Renal cortex interstitium (tissue), 11 donors: ENCODE results near the gene SRRM4. TPM values are rescaled to one million over a fixed set of nuclear protein-coding genes. Genes with fewer than 3 reads are reported as not detected.
"Not testable (repeated sequence)": the region's sequence is repeated elsewhere in the genome, so short reads cannot be mapped to it uniquely, and the experiment has no call there.

ENCODE experiments used
- DNase-seq, 11 donors: peaks; one replicate each; pipeline ENCODE4 v3.0.0-alpha.2; 2013; ENCODE audit warnings: low read depth in 9 of 11, low spot score in 4 of 11; ENCODE audit errors: extremely low read depth in 1 of 11
- polyA plus RNA-seq, 3 donors: library from polyadenylated mRNA; unstranded; fragments of 120-200 nt; gene quantifications; one replicate each; pipeline ENCODE4 v1.2.1, GENCODE V29; 2013; ENCODE audit not compliant: insufficient read length in 3 of 3

Gene SRRM4
- polyA plus RNA-seq, 3 donors = 0.03 to 0.05 (median 0.03) TPM

DNA sequence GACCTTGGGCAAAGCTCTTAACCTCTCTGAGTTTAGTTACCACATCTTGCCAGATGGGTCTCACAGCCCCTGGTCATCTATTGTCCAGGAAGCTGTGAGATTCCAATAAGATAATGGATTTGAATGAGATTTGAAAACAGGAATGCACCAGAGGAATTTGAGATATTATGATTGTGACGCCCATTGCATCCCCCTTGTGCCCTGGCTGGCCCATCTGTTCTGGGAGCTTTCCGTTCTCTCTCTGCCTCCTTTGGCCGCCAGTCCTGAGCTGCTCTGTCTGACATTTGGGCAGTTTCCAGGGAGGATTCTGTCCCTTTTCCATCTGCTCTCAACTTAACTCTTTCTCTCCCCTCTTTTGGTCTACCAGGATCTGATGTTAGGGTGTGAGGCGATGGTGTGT lies 24.6 kb downstream of the SRRM4 start:
- no peak for DNase-seq

- no peak for DNase-seq
These were observed 25.4 kb downstream of the SRRM4 start for GRCh38 chr12:119006746-119007145.

DNA sequence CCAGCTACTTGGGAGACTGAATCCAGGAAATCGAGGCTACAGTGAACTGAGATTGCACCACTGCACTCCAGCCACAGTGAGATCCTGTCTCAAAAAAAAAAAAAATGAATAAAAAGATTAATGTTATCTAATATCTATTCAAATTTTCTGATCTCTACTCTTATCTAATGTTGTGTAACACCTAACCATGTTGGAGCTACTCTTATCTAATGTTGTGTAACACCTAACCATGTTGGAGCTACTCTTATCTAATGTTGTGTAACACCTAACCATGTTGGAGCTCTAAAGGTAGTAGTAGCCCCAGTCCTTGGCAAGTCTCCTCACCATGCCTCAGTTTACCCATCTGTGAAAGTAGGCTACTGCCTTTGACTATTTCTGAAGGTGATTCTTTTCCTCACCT lies 26.9 kb downstream of the SRRM4 start:
- DNase-seq = not testable (repeated sequence)

DNA sequence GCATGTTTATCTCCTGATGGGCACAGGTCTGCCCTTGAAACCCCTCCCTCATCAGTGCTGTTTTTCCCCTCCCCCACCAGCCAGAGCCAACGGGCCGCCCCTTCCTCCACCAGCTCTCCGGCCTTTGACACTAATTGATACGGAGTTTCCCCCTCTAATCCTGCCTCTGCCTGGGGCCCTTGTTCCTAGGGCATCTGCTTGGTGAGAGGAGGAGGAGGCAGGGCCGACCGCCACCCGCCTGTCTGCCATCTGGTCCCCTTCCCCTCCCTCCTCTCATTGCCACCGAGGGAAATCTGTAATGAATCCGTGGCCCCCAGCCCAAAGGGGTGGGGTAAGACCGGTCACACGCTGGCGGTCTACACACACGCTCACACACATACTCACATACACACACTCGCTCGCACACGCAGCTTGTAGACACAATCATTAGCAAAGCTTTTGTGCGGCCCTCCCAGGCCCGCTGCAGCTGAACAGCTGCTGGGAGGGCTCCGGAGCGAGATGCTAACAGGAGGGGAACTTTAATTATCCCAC lies 27.4 kb downstream of the SRRM4 start:
- DNase-seq = no peak

DNA sequence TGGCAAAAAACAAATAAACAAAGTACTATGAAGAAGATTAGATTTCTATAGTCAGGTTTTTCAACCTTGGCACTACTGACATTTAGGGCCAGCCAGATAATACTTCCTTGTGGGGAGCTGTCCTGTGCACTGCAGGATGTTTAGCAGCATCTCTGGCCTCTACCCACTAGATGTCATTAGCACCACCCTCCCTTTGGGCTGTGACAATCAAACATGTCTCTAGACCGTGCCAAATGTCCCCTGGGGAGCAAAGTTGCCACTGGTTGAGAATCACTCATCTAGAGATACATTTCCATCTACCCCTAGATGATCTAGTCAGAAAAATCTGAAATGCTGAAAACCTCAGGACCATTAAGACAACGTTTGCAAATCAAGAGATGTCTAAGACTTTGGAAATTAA lies 29.9 kb downstream of the SRRM4 start:
- no peak for DNase-seq

- no peak for DNase-seq
These were observed 30.8 kb downstream of the SRRM4 start for GRCh38 chr12:119012179-119012578.

DNA sequence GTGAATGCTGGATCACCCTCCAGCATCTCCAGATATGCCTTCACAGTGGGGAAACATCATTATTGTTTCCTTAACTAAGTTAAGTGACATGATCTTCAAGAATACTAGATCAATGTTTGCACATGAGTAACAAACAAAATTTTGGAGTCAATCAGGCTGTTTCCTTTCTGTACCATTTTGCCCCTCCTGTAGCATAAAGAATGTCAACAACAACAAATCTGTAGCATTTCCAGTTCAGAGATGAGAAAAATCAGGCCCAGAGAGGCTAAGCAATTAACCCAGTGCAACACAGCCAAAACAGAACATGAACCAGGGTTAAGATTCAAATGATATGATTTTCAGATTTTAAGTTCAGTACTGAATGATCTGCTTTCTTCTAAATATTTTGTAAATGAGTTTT lies 31.7 kb downstream of the SRRM4 start:
- no peak for DNase-seq

DNA sequence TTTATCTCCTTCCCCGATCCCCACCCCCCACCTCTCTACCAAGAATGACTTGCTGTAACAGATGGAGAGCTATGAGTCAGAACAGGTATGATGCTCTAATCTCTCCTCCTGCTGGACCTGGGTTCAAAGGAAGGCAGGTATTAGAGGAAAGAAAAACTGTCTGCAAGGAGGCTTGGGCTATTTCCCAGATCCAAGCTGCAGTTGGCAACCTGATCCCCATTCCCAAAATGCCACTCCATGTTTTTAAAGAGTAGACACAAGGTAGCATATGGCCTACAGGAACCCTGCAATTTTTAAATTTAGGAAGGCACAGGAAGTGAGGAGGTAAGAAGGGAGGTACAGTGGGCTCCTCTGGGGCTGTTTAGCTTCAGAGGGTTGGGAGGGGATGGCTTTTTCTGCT lies 33.0 kb downstream of the SRRM4 start:
- no peak for DNase-seq

DNA sequence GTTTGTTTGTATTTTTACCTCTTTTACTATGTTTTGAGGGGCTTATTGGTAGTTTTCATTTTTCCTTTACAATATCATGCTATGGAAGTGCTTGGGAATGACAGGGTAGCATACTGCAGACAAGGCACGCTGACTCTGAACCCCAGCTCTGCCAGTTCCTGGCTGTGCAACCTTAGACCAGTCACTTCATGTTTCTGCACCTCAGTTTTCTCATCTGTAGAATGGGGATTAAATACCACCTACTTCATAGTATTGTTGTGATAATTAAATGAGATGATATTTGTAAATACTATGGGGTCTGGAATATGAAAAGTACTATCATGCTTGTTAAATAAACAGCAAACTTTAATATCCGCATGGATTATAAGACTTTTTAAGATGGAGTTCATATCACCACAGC lies 35.4 kb downstream of the SRRM4 start:
- DNase-seq = no peak

DNA sequence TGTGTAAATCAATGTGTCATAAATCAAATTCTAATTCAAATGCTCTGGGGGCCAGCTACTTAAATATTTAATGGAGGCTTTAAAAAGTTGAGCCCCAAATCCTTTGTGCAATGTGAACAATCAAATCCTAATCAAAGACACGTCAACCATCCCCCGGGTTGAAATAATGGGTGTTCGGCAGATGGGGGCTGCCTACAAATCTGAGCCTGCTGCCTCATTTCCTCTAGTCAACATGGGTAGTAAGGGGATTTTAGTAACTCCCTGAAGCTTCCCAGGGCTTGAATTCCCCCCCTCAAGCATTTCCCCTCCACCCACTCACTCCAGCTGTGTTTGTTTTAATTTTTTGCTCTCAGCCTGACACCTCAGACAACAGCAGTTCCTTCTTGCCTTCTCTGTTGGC lies 37.8 kb downstream of the SRRM4 start:
- no peak for DNase-seq

GRCh38 chr12:119020406-119021360 lies 39.3 kb downstream of the SRRM4 start:
- no peak for DNase-seq

DNA sequence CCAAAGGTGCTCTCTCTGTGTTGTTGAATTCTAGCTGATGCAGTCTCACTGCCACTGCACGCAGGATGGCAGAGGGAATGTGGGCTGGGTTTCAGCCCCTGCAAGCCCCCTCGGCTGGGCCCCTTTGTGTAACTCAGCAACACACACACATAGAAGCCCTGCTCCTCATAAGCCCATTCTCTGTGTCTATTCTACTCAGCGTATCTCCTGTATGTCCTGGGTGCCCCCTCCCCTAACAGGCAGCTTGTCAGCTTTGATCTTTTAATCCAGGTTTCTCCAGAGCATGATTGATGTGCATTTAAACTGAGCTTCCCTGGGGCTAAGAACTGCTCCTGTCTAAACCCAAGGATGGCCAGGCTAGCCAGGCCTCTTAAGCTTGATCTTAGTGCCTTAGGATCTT lies 43.0 kb downstream of the SRRM4 start:
- DNase-seq = no peak

DNA sequence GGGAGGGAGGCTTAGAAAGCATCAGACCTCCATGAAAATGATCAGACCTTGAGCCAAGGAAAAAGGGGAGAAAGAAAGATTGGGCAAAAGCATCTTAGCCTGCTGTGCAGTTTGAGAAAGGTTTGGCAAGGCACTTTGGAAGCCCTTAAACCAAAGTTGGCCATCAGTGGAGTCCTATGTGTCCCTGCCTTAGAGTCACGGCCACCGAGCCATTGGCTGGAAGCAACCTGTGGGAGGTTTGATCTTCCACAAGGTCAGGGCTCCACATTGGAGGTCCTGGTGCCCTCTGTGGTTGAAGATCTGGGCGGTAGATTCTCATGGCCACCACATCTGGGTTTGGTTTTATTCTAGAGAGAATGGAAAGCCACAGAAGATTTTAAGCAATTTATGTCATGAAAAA lies 44.4 kb downstream of the SRRM4 start:
- no peak for DNase-seq

DNA sequence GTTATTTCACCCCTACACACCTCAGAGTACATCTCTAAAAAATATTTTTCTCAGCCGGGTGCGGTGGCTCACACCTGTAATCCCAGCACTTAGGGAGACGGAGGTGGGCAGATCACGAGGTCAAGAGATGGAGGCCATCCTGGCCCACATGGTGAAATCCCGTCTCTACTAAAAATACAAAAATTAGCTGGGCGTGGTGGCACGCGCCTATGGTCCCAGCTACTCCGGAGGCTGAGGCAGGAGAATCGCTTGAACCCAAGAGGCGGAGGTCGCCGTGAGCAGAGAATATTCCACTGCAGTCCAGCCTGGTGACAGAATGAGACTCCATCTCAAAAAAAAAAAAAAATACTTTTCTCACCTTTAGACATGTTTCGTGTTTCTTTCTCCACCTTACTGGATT lies 52.0 kb downstream of the SRRM4 start:
- not testable (repeated sequence) for DNase-seq

DNA sequence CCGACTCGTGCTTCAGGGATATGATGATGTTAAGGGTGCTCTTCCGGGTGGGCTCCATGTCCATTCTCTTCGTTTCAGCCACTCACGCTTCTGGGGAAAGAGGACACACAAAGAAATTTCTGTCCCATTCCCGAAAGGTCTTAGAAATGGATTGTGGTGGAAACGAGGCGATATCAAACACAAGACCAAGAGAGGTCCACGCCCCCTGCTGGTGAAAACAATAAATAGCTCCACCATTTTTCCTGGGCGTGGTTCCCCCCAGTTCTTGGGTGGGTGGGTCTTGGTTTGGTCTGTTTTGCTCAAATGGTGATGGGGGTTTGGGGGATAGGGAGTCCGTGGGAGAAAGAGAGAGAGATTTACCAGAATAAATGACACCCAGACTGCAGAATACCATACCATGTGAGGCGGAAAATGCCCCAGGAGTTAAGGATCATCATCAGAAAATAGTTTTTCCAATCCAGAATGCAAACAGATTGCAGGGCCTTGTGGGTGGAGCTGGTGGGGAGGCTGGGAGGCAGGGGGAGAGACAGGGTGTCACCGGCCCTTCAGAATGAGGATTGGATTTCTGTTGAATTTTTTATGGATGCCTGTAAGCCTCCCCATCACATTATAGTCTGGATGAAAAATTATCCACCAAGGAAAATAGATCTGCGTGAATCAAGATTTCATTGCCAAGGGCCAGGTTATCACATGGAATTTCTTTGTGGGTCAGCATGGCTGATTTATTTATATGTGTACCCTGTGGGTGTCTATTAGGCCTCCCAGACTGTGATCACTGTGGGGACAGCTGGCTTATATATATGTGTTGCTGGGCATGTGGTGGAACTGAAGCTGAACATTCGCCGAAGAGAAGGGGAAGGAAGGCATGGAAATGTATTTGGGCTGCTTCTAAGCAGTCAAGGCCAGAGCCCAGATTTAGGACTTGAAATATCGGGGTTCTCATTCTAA lies 55.8 kb downstream of the SRRM4 start:
- peak in 3 of 11 donors; percentile 1 to 5 (median 5) for DNase-seq

- no peak for DNase-seq
These were observed 62.8 kb downstream of the SRRM4 start for GRCh38 chr12:119044094-119044493.

DNA sequence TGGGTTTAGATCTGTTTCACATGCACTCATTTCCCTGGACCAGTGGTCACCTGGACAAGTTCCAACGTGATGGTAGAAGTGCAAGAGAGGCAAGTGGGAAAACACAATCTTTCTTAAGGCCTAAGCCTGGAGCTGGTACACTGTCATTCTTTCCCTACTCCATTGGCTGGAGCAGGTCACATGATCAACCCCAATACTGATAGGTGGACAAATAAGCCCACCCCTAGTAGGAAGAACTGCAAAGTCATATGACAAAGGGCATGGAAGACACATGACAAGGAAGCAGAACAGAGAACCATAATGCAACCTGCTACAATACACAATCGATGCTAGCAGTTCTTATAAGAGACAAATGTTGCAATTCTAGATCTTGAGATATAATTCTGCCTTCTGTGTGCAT lies 66.3 kb downstream of the SRRM4 start:
- no peak for DNase-seq

DNA sequence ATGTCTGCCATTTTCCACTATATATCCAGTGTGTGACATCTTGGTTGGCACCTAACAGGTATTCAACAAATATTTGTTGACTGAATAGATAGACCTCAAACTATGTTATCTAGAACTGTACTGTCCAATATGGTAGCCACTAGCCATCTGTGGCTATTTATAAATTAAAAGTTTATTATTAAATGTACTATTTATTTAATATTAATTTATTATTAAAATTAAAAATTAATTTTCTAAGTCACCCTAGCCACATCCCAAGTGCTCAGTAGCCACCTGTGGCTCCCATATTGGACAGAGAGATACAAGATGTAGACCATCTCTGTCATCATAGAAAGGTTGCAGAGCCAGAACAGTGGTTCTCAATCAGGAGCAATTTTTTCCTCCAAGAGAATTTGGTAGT lies 69.3 kb downstream of the SRRM4 start:
- no peak for DNase-seq

- no peak for DNase-seq
These were observed 70.1 kb downstream of the SRRM4 start for GRCh38 chr12:119051474-119051873.

DNA sequence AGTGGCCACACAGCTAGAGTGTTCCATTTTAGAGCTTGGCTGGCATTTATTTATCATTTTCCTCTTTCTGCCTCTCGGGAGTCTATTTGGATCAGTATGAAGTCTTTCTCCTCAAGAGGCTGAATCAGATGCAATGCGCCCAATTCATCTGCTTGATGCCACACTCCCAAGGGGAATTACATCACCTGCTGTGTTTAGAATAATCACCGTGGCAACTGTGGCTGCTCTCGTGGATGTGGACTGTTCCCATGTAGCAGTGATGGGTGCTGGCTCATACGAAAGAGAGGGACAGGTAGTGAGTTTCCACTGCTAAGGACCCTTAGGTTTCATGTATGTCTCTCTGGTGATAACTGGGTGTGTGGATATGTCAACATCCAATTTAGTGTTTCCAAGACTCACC lies 70.7 kb downstream of the SRRM4 start:
- no peak for DNase-seq
